ENCODE results near the gene KCNK17.

Gene KCNK17

DNA sequence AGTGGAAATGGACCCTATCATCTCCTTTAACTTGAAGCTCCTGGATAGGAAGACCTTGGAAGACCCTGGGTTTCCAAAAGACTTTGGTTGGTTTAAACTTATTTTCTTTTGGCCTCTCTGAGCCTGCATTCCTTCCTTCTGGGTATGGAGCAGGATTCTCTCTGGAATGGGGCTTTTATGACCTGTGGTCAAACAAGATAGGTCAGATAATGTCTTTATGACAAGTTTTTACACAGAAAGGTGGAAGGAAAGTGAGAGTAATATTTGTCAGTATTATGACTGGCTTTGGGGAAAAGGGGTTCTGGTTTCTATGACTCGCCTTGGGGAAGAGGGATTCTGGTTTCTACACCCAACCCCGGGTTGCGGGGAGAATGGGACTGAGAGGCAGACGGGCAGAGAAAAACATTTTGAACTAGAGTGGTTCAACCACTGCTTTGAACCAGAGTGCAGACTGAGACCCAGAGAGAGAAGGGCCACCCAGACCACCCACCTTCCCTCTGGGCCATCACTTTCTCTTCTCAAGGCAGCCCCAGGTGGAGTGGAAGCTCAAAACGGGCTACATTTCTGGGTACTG, 47.4 kb downstream of the KCNK17 start:
- no peak for DNase-seq

DNA sequence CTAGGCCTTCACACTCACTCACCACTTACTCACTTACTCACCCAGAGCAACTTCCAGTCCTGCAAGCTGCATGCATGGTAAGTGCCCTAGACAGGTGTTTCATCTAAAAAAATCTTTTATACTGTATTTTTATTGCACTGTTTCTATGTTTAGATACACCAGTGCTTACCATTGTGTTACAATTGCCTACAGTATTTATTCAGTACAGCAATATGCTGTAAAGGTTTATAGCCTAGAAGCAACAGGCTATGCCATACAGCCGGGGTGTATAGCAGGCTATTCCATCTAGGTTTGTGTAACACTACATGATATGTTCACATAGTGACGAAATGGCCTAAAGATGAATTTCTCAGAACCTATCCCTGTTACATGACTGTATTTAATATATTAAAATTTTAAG, 47.8 kb downstream of the KCNK17 start:
- DNase-seq = no peak

- DNase-seq = no peak
These were observed 50.7 kb downstream of the KCNK17 start for GRCh38 chr6:39263303-39264037.

DNA sequence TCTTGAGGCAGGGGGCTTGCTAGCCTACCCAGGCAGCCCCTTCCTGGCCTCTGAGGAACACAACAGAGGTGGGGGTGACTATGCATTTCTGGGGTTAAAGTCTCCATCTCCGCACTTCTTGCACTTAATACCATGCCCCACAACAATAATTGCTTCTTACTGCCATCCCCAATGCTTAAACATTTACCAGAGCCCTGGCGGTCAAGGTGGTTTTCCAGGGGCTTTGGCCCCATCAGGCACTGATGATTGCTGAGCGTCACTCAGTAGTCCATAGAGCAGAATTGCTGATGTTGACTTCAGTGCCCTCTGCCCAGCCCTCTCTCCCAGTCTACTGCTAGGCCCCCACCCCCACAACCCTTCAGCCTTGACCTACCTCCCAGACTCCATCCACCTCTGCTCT, 52.5 kb downstream of the KCNK17 start:
- no peak for DNase-seq

DNA sequence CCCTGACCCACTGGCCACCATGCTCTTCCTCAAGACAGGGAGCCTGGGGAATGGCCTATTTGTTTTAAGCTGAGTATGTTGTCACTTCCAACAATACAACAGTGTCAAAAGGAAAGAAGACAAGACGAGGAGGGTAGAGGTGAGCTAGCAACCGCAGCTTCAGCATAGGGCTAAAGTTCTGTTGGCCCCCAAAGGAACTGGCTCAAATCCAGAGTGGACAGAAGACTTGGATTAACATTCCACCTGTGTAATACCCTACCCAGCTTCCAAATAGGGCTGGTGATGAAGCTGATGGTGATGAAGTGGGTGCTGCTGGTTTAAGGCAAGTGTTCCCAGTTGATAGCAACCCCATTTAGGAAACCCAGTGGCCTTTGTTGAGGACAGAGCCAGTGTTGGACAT, 53.3 kb downstream of the KCNK17 start:
- no peak for DNase-seq

DNA sequence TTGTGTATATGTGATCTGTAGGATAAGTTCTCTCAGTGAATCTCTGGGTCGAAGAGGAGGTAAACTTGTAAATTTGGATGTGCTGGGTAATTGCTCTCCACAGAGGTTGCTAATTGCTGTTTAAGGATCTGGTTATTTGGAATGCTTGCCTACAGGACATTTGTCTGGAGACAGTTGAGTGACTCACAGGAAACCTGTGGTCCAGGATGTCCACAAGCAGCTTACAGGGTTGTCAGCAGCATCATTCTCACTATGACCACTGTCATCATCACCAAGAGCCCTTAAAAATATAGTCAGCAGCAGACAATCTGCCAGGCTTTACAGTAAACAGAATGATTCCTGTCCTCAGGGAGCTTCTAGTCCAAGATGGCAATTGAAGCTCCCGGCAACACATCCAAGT, 53.8 kb downstream of the KCNK17 start:
- DNase-seq = no peak

GRCh38 chr6:39256294-39256940, 57.8 kb downstream of the KCNK17 start:
- DNase-seq = peak; percentile 32

DNA sequence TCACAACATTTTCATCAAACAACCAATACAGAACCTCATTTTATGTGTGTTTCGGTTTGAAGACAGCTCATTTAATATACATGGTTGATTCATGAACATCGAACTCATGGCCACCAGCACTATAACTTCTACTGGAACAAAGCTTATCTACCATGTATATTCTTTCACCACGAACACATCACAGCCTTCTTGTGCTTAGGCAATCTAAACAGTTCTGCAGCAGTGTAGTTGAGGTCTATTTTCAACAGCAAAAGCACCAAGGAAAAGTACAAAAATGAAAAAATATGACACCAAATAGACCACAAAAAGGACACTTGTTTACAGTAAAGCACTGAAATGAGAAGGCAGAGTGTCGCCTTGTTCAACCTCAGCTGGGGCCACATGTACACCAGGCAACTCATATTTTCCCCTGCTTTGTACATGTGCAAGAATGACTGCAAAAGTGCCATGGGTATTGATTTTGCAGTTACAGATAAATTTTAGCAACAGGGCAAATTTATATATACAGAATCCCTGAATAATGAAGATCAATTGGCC, 59.2 kb downstream of the KCNK17 start:
- no peak for DNase-seq

DNA sequence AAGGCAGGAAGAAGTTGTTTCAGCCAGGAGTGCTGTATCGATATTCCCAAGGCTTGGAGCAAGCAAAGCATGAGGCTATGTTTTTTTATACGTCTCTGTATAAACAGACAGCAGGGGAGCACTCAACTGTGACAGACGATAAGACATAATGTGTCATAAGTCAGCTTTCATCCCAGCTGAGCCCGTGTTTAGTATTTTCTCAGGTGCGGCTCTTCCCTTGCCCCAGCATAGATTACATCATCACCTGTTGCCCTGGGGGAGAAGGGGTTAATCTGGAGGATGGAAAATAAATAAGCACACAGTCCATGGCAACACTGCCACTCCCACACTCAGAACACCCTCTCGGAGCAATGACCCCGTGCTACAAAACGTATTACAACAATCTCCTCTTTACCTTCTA, 62.8 kb downstream of the KCNK17 start:
- DNase-seq = peak; percentile 92

- DNase-seq = no peak
These were observed 63.7 kb downstream of the KCNK17 start for GRCh38 chr6:39250507-39250906.

DNA sequence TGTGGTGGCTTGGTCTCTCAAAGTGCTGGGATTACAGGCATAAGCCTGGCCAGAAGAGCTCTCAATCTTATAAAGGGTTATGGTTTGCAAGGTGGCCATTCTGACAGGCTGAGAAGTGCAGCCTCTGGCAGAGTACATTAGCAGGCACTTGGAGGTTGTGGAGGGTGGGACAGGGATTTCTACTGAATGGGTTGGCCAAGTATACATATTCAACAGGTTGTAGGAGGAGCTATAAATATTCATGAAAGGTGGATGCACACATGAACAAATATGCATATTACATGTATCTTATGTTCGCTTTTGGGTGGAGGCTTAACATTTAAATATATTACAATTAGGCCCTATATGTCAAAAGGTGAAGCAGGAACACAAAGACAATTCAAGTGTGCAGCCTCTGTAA, 64.9 kb downstream of the KCNK17 start:
- no peak for DNase-seq
